Loucy (cell line): ENCODE measurements around the gene GPBAR1.

ENCODE experiments used
- H2AFZ ChIP-seq: fragments of 200-600 bp; sonication (generic); 2 replicates; pipeline ENCODE4 v1.6.0; 2016; ENCODE audit warnings: antibody characterized with exemption, mild to moderate bottlenecking, low read length, moderate library complexity
- H3F3A ChIP-seq: fragments of 200-600 bp; 2 replicates; pipeline ENCODE4 v1.6.0; 2016; ENCODE audit warnings: antibody characterized with exemption, low read depth, mild to moderate bottlenecking
- H3K27me3 ChIP-seq: fragments of 200-600 bp; sonication (generic); 2 replicates; pipeline ENCODE4 v1.6.1; 2014; ENCODE audit warnings: low read length, mild to moderate bottlenecking; ENCODE audit not compliant: insufficient read depth, poor library complexity, severe bottlenecking
- H3K36me3 ChIP-seq: fragments of 200-600 bp; sonication (generic); 2 replicates; pipeline ENCODE4 v1.6.1; 2016; ENCODE audit warnings: low read length; ENCODE audit not compliant: insufficient read depth
- H3K4me1 ChIP-seq: fragments of 200-600 bp; sonication (generic); 2 replicates; pipeline ENCODE4 v1.5.1; 2014; ENCODE audit warnings: low read length, mild to moderate bottlenecking; ENCODE audit not compliant: insufficient read depth, poor library complexity, severe bottlenecking
- H3K4me2 ChIP-seq: fragments of 200-600 bp; sonication (generic); 2 replicates; pipeline ENCODE4 v1.6.0; 2014; ENCODE audit warnings: antibody characterized with exemption, low read length, low read depth, mild to moderate bottlenecking; ENCODE audit not compliant: poor library complexity, severe bottlenecking
- H3K4me3 ChIP-seq: fragments of 200-600 bp; sonication (generic); 2 replicates; pipeline ENCODE4 v1.5.1; 2014; ENCODE audit warnings: low read length, mild to moderate bottlenecking, mixed read lengths; ENCODE audit not compliant: poor library complexity, severe bottlenecking
- H3K79me2 ChIP-seq: fragments of 200-600 bp; sonication (generic); 2 replicates; pipeline ENCODE4 v1.6.1; 2014; ENCODE audit warnings: low read length; ENCODE audit not compliant: insufficient read depth
- H3K9ac ChIP-seq: fragments of 200-600 bp; sonication (generic); 2 replicates; pipeline ENCODE4 v1.6.0; 2014; ENCODE audit warnings: mild to moderate bottlenecking, low read depth, low read length, moderate library complexity; ENCODE audit not compliant: poor library complexity, severe bottlenecking
- H3K9me2 ChIP-seq: fragments of 200-600 bp; sonication (generic); replicated peaks from 2 replicates; pipeline ENCODE4 v1.6.1; 2016; ENCODE audit warnings: low read depth, low read length, mixed read lengths
- H3K9me3 ChIP-seq: fragments of 200-600 bp; sonication (generic); 2 replicates; pipeline ENCODE4 v1.6.1; 2014; ENCODE audit warnings: mild to moderate bottlenecking, antibody characterized with exemption, low read length, low read depth; ENCODE audit not compliant: insufficient read depth
- H4K20me1 ChIP-seq: fragments of 200-600 bp; sonication (generic); 2 replicates; pipeline ENCODE4 v1.6.0; 2014; ENCODE audit warnings: antibody characterized with exemption, low read length, mild to moderate bottlenecking; ENCODE audit not compliant: insufficient read depth, poor library complexity, severe bottlenecking
- CTCF ChIP-seq: fragments of 200-600 bp; sonication (generic); conservative IDR thresholded peaks from 2 replicates; pipeline ENCODE4 v1.5.1; 2014; ENCODE audit warnings: mild to moderate bottlenecking, antibody characterized with exemption, low read length
- EZH2phosphoT487 ChIP-seq: fragments of 200-600 bp; IDR thresholded peaks from 2 replicates; pipeline ENCODE4 v1.6.1; 2018; ENCODE audit warnings: antibody characterized with exemption, mild to moderate bottlenecking, moderate library complexity, borderline replicate concordance

Gene GPBAR1

GRCh38 chr2:218260166-218260565 lies 649 bp upstream of the GPBAR1 start:
- no peaks in the 10 kb centered on the region for H3K9me3 ChIP-seq

DNA sequence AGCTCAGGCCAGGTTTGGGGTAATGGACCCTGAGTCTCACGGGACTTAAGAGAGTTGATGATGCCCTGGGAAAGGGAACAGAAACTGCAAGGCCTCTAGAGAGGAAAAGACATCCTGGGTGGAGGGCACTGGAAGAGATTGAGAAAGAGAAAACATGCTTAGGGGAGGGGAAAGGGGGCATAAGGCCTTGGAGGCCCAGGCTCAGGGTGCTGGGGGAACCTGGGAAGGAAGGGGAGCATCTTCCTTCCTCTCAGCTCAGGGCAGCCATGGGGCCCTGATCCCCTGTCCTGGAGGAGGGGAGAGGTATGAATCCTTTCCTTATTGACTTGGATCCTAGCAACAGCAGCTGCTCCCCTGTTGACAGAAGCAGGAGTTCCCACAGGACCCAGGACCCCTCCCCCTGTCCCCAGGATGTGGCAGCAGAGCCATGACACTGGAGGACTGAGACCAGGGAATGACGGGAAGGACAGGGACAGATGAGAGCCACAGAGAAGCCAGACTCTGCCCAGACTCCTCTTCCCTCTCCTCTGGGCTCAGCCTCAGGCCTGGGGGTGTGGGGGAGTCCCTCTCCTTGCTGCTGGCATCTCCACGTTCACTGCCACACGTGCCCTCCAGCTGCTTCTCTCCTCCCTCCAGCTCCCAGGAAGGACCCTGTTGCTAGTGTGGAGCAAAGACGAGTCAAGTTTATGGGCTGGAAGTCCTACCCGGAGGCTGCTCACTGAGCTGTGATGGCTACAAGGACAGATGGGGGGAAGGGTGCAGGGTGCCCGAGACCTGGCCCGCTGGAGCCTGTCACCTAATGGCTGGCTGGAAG lies 815 bp downstream of the GPBAR1 start:
- Histone ChIP-seq H3K4me2 (no peak overlapping the region), H4K20me1 (peaks cover 6% of the 10 kb centered on the region), H3K36me3 (peaks cover 19% of the 10 kb centered on the region; the same call in 1 of the 2 replicates), H3K4me3 (no peak overlapping the region), H3K27me3 (no peaks in the 10 kb centered on the region), H3K4me1 (no peaks in the 10 kb centered on the region), H2AFZ (no peak overlapping the region), H3K79me2 (peaks cover under 1% of the 10 kb centered on the region; the same call in 1 of the 2 replicates), H3F3A (0 out of 2 replicates have a peak, but pooled peaks cover 3% of the 10 kb centered on the region), H3K9me3 (no peaks in the 10 kb centered on the region), H3K9me2 (no peaks in the 10 kb centered on the region), H3K9ac (no peak overlapping the region)
- no peak for TF ChIP-seq CTCF
- no peak for TF ChIP-seq EZH2phosphoT487

More at GRCh38 chr2:218260166-218260565, 649 bp upstream of the GPBAR1 start:
- H2AFZ ChIP-seq: no peak overlapping the region
- H3K4me3 ChIP-seq: no peak overlapping the region
- H4K20me1 ChIP-seq: peaks cover 4% of the 10 kb centered on the region
- TF ChIP-seq CTCF (no peak), EZH2phosphoT487 (no peak)
- no peaks in the 10 kb centered on the region for H3K79me2 ChIP-seq
- no peak overlapping the region for H3K4me2 ChIP-seq
- H3K9ac ChIP-seq: no peak overlapping the region
- no peaks in the 10 kb centered on the region for H3K27me3 ChIP-seq
- H3K9me2 ChIP-seq: no peaks in the 10 kb centered on the region
- H3F3A ChIP-seq: peaks cover 7% of the 10 kb centered on the region; the same call in 1 of the 2 replicates
- H3K4me1 ChIP-seq: no peaks in the 10 kb centered on the region
- H3K36me3 ChIP-seq: peaks cover 25% of the 10 kb centered on the region

GRCh38 chr2:218262237-218262600 lies 1.4 kb downstream of the GPBAR1 start:
- TF ChIP-seq CTCF: no peak
- TF ChIP-seq EZH2phosphoT487: no peak
- no peak overlapping the region for H3K9ac ChIP-seq
- peaks cover 7% of the 10 kb centered on the region for H4K20me1 ChIP-seq
- no peak overlapping the region for H3K4me2 ChIP-seq
- H3K4me3 ChIP-seq: no peak overlapping the region
- no peaks in the 10 kb centered on the region for H3K27me3 ChIP-seq
- 0 out of 2 replicates have a peak, but pooled peaks cover 3% of the 10 kb centered on the region for H3F3A ChIP-seq
- no peaks in the 10 kb centered on the region for H3K9me2 ChIP-seq
- H3K9me3 ChIP-seq: no peaks in the 10 kb centered on the region
- peaks cover 6% of the 10 kb centered on the region; the same call in 1 of the 2 replicates for H3K79me2 ChIP-seq
- H3K36me3 ChIP-seq: peaks cover 15% of the 10 kb centered on the region; the same call in 1 of the 2 replicates
- H2AFZ ChIP-seq: no peak overlapping the region
- no peaks in the 10 kb centered on the region for H3K4me1 ChIP-seq
